Central memory CD8-positive, alpha-beta T cell (primary cell): Measurements from ENCODE around the gene RPS6KA4.

Experiments used
- ATAC-seq: fragments of 150-1000 bp; cut with Tn5 transposase; replicated peaks from 2 replicates; pipeline ENCODE4 v1.10.0; 2022; ENCODE audit warnings: mild to moderate bottlenecking, moderate FRiP score, moderate number of reproducible peaks; ENCODE audit not compliant: poor library complexity, severe bottlenecking; ENCODE audit errors: extremely low read depth
- DNase-seq, 2 donors: peaks; one replicate each; pipeline ENCODE4 v3.0.0; 2021; ENCODE audit warnings: low spot score in 2 of 2
- H3K27ac Mint-ChIP-seq: one replicate; pipeline ENCODE4 v1.8.0; 2022; ENCODE audit warnings: low read depth, mild to moderate bottlenecking, moderate library complexity, mixed read lengths
- H3K27me3 Mint-ChIP-seq: one replicate; pipeline ENCODE4 v1.8.0; 2022; ENCODE audit warnings: mixed read lengths
- H3K36me3 Mint-ChIP-seq: one replicate; pipeline ENCODE4 v1.8.0; 2022; ENCODE audit warnings: mild to moderate bottlenecking, moderate library complexity, mixed read lengths; ENCODE audit not compliant: insufficient read depth
- H3K4me1 Mint-ChIP-seq: one replicate; pipeline ENCODE4 v1.8.0; 2022; ENCODE audit warnings: mixed read lengths
- H3K4me3 Mint-ChIP-seq: one replicate; pipeline ENCODE4 v1.8.0; 2022; ENCODE audit warnings: mild to moderate bottlenecking, moderate library complexity, mixed read lengths
- H3K9me3 Mint-ChIP-seq: one replicate; pipeline ENCODE4 v1.8.0; 2022; ENCODE audit warnings: mixed read lengths

RPS6KA4 gene

GRCh38 chr11:64367931-64368672 is 9.1 kb downstream of the RPS6KA4 start:
- Mint-ChIP-seq H3K27ac (no peak overlapping the region), H3K4me3 (no peak overlapping the region), H3K36me3 (peaks cover 41% of the 10 kb centered on the region), H3K27me3 (no peaks in the 10 kb centered on the region), H3K4me1 (no peaks in the 10 kb centered on the region), H3K9me3 (no peaks in the 10 kb centered on the region)
- no peak for ATAC-seq
- DNase-seq = no peak

- no peaks in the 10 kb centered on the region for H3K27me3 Mint-ChIP-seq
- ATAC-seq = no peak
- no peak overlapping the region for H3K27ac Mint-ChIP-seq
- H3K36me3 Mint-ChIP-seq = peaks cover 37% of the 10 kb centered on the region
- DNase-seq = no peak
- H3K4me1 Mint-ChIP-seq = no peaks in the 10 kb centered on the region
- H3K9me3 Mint-ChIP-seq = no peaks in the 10 kb centered on the region
- no peak overlapping the region for H3K4me3 Mint-ChIP-seq
Measured at GRCh38 chr11:64368673-64369074, 9.7 kb downstream of the RPS6KA4 start.

- Mint-ChIP-seq H3K4me1 (no peaks in the 10 kb centered on the region), H3K36me3 (peaks cover 33% of the 10 kb centered on the region), H3K4me3 (no peak overlapping the region), H3K9me3 (no peaks in the 10 kb centered on the region), H3K27ac (no peak overlapping the region), H3K27me3 (no peaks in the 10 kb centered on the region)
- DNase-seq (no peak), ATAC-seq (no peak)
Measured at GRCh38 chr11:64369440-64370421, 10.8 kb downstream of the RPS6KA4 start.

GRCh38 chr11:64371201-64371600 is 12.2 kb downstream of the RPS6KA4 start:
- Mint-ChIP-seq H3K4me1 (no peaks in the 10 kb centered on the region), H3K27ac (no peak overlapping the region), H3K36me3 (peaks cover 22% of the 10 kb centered on the region), H3K27me3 (no peaks in the 10 kb centered on the region), H3K4me3 (no peak overlapping the region), H3K9me3 (no peaks in the 10 kb centered on the region)
- DNase-seq (no peak), ATAC-seq (no peak)

- no peak overlapping the region for H3K4me3 Mint-ChIP-seq
- no peaks in the 10 kb centered on the region for H3K4me1 Mint-ChIP-seq
- peaks cover 15% of the 10 kb centered on the region for H3K36me3 Mint-ChIP-seq
- no peaks in the 10 kb centered on the region for H3K27me3 Mint-ChIP-seq
- no peak for DNase-seq
- no peaks in the 10 kb centered on the region for H3K9me3 Mint-ChIP-seq
- no peak overlapping the region for H3K27ac Mint-ChIP-seq
- no peak for ATAC-seq
Measured at GRCh38 chr11:64372021-64372420, 13.1 kb downstream of the RPS6KA4 start.

- no peaks in the 10 kb centered on the region for H3K27me3 Mint-ChIP-seq
- H3K4me3 Mint-ChIP-seq = no peak overlapping the region
- DNase-seq = no peak
- no peaks in the 10 kb centered on the region for H3K9me3 Mint-ChIP-seq
- H3K4me1 Mint-ChIP-seq = no peaks in the 10 kb centered on the region
- no peak for ATAC-seq
- H3K36me3 Mint-ChIP-seq = peaks cover 13% of the 10 kb centered on the region
- no peak overlapping the region for H3K27ac Mint-ChIP-seq
Measured at GRCh38 chr11:64372802-64373597, 14.0 kb downstream of the RPS6KA4 start.

- no peak overlapping the region for H3K27ac Mint-ChIP-seq
- DNase-seq = no peak
- no peak for ATAC-seq
- H3K36me3 Mint-ChIP-seq = peaks cover 10% of the 10 kb centered on the region
- no peaks in the 10 kb centered on the region for H3K27me3 Mint-ChIP-seq
- no peak overlapping the region for H3K4me3 Mint-ChIP-seq
- no peaks in the 10 kb centered on the region for H3K4me1 Mint-ChIP-seq
- no peaks in the 10 kb centered on the region for H3K9me3 Mint-ChIP-seq
Measured at GRCh38 chr11:64373598-64373974, 14.6 kb downstream of the RPS6KA4 start.

- no peak for ATAC-seq
- no peaks in the 10 kb centered on the region for H3K4me1 Mint-ChIP-seq
- peaks cover 4% of the 10 kb centered on the region for H3K36me3 Mint-ChIP-seq
- no peak for DNase-seq
- no peak overlapping the region for H3K4me3 Mint-ChIP-seq
- H3K27ac Mint-ChIP-seq = no peak overlapping the region
- H3K9me3 Mint-ChIP-seq = no peaks in the 10 kb centered on the region
- H3K27me3 Mint-ChIP-seq = no peaks in the 10 kb centered on the region
Measured at GRCh38 chr11:64376071-64376470, 17.1 kb downstream of the RPS6KA4 start.

GRCh38 chr11:64378335-64378880 is 19.4 kb downstream of the RPS6KA4 start:
- H3K4me3 Mint-ChIP-seq = no peak overlapping the region
- DNase-seq = no peak
- no peaks in the 10 kb centered on the region for H3K27me3 Mint-ChIP-seq
- H3K9me3 Mint-ChIP-seq = no peaks in the 10 kb centered on the region
- H3K27ac Mint-ChIP-seq = no peak overlapping the region
- ATAC-seq = no peak
- H3K36me3 Mint-ChIP-seq = peaks cover 4% of the 10 kb centered on the region
- no peaks in the 10 kb centered on the region for H3K4me1 Mint-ChIP-seq

- H3K4me3 Mint-ChIP-seq = no peak overlapping the region
- no peak for DNase-seq
- peaks cover 2% of the 10 kb centered on the region for H3K36me3 Mint-ChIP-seq
Measured at GRCh38 chr11:64379160-64379559, 20.2 kb downstream of the RPS6KA4 start.

GRCh38 chr11:64379817-64380709 is 21.1 kb downstream of the RPS6KA4 start:
- Mint-ChIP-seq H3K27me3 (no peaks in the 10 kb centered on the region), H3K4me3 (no peak overlapping the region), H3K9me3 (no peaks in the 10 kb centered on the region), H3K27ac (no peak overlapping the region), H3K4me1 (no peaks in the 10 kb centered on the region), H3K36me3 (peaks cover 2% of the 10 kb centered on the region)
- no peak for ATAC-seq
- no peak for DNase-seq

More at GRCh38 chr11:64379160-64379559, 20.2 kb downstream of the RPS6KA4 start:
- H3K9me3 Mint-ChIP-seq = no peaks in the 10 kb centered on the region
- H3K27me3 Mint-ChIP-seq = no peaks in the 10 kb centered on the region
- H3K4me1 Mint-ChIP-seq = no peaks in the 10 kb centered on the region
- no peak overlapping the region for H3K27ac Mint-ChIP-seq
- no peak for ATAC-seq
